HEK293T (cell line): Measurements from ENCODE around the gene ALK.

ENCODE experiments used
- CTCF ChIA-PET: fragments of 350-600 bp; formaldehyde crosslinking; extraction: SDS; loops from one replicate; lab custom pipeline; 2021; ENCODE audit warnings: antibody characterized with exemption, inconsistent platforms; lab: Yijun Ruan, JAX
- POLR2A ChIA-PET: fragments of 350-600 bp; formaldehyde crosslinking; extraction: SDS; loops from one replicate; lab custom pipeline; 2020; ENCODE audit warnings: antibody characterized with exemption, inconsistent platforms; lab: Yijun Ruan, JAX
- DNase-seq: peaks from one replicate; pipeline ENCODE4 v3.0.0; 2012; ENCODE audit warnings: mixed read lengths; ENCODE audit errors: extremely low spot score
- ARNT ChIP-seq: fragments of 450-650 bp; IDR thresholded peaks from 2 replicates; pipeline ENCODE4 v1.6.1; 2017; ENCODE audit warnings: mild to moderate bottlenecking
- BHLHE40 ChIP-seq: fragments of 450-650 bp; IDR thresholded peaks from 2 replicates; pipeline ENCODE4 v1.6.1; 2016; ENCODE audit warnings: mild to moderate bottlenecking, moderate library complexity, borderline replicate concordance
- CTBP1 ChIP-seq: fragments of 450-650 bp; IDR thresholded peaks from 2 replicates; pipeline ENCODE4 v1.6.1; 2016; ENCODE audit warnings: borderline replicate concordance
- ELF4 ChIP-seq: fragments of 450-650 bp; IDR thresholded peaks from 2 replicates; pipeline ENCODE4 v1.6.1; 2017; ENCODE audit warnings: antibody characterized with exemption
- FOXA1 ChIP-seq: fragments of 450-650 bp; IDR thresholded peaks from 2 replicates; pipeline ENCODE4 v1.6.1; 2016; ENCODE audit warnings: mild to moderate bottlenecking
- FOXK2 ChIP-seq: fragments of 450-650 bp; IDR thresholded peaks from 2 replicates; pipeline ENCODE4 v1.6.1; 2016; ENCODE audit warnings: mild to moderate bottlenecking
- FOXM1 ChIP-seq: fragments of 450-650 bp; IDR thresholded peaks from 2 replicates; pipeline ENCODE4 v1.6.1; 2017; ENCODE audit warnings: mild to moderate bottlenecking, borderline replicate concordance
- HDGF ChIP-seq: fragments of 450-650 bp; IDR thresholded peaks from 2 replicates; pipeline ENCODE4 v1.6.1; 2017; ENCODE audit warnings: antibody characterized with exemption, borderline replicate concordance
- L3MBTL2 ChIP-seq: fragments of 450-650 bp; conservative IDR thresholded peaks from 2 replicates; pipeline ENCODE4 v1.6.1; 2016; ENCODE audit warnings: mild to moderate bottlenecking
- LEF1 ChIP-seq: fragments of 450-650 bp; IDR thresholded peaks from 2 replicates; pipeline ENCODE4 v1.6.1; 2017; ENCODE audit warnings: mild to moderate bottlenecking, borderline replicate concordance
- NFRKB ChIP-seq: fragments of 450-650 bp; IDR thresholded peaks from 2 replicates; pipeline ENCODE4 v1.6.1; 2016; ENCODE audit warnings: mild to moderate bottlenecking, moderate library complexity
- SP1 ChIP-seq: fragments of 450-650 bp; IDR thresholded peaks from 2 replicates; pipeline ENCODE4 v1.6.1; 2017
- SUZ12 ChIP-seq: fragments of 450-650 bp; IDR thresholded peaks from 2 replicates; pipeline ENCODE4 v1.6.1; 2016; ENCODE audit warnings: mild to moderate bottlenecking
- TARDBP ChIP-seq: fragments of 450-650 bp; IDR thresholded peaks from 2 replicates; pipeline ENCODE4 v1.6.1; 2016
- ZNF384 ChIP-seq: fragments of 450-650 bp; IDR thresholded peaks from 2 replicates; pipeline ENCODE4 v1.6.1; 2016
- TF ChIP-seq, protein P1 (sequence below): fragments of 450-650 bp; IDR thresholded peaks from 2 replicates; pipeline ENCODE4 v1.6.1; 2016

The ALK gene

DNA sequence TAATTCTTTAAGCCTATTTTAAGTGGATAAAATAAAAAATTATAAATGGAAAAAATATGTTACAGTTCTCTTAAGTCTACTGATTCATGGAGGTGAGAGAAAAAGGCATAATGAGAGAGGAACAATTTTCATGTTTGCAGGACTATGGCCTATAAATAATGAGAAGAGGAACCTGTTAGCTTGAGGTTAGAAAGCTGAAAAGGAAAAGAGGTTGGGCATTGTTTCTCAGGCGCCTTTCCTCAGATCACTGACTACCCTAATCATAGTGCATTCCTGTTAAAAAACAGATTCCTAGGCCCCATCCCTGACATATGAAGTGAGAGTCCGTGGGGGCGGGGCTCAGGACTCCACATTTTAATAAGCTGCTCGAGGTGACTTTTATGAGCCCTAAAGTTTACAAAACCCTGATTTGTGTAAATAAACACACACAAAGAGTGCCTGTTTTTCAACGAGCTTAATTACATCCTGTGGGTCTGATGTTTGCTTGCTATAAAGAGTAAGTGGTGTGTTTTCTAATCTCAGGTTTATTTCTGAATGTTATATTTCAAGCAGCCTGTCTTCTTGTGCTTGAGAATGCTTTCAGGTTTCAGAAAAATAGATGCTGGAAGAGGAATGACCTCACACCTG is 470.7 kb downstream of the ALK start:
- TF ChIP-seq TARDBP, result no peak
- TF ChIP-seq FOXM1, result no peak
- no peak for DNase-seq
- ChIA-PET CTCF (no interaction called here), POLR2A (no interaction called here)

DNA sequence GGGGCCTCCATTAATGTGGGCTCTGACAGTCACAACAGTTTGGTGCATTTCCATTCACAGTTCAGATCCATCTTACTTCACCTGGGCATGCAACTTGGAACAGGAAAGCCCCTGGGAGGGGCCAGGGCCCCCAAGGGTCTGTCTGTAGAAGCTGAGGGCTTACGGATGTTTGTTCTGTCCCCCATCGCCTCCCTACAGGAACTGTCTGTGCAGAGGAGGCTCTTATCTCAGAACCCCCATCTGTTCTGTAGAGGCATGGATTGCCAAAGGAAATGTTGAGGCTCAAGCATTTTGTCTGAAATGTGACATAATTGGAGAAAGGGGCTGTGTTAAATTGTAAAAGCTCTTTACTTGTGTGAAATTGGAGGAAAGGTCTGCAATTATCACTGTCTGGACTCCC is 471.9 kb downstream of the ALK start:
- ChIA-PET POLR2A (no interaction called here), CTCF (no interaction called here)
- TF ChIP-seq SP1 (no peak), FOXK2 (no peak), NFRKB (no peak), ELF4 (no peak), BHLHE40 (no peak), TARDBP (no peak), LEF1 (no peak), FOXM1 (no peak)
- TF ChIP-seq, protein P1, sequence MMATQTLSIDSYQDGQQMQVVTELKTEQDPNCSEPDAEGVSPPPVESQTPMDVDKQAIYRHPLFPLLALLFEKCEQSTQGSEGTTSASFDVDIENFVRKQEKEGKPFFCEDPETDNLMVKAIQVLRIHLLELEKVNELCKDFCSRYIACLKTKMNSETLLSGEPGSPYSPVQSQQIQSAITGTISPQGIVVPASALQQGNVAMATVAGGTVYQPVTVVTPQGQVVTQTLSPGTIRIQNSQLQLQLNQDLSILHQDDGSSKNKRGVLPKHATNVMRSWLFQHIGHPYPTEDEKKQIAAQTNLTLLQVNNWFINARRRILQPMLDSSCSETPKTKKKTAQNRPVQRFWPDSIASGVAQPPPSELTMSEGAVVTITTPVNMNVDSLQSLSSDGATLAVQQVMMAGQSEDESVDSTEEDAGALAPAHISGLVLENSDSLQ, result no peak
- no peak for DNase-seq

DNA sequence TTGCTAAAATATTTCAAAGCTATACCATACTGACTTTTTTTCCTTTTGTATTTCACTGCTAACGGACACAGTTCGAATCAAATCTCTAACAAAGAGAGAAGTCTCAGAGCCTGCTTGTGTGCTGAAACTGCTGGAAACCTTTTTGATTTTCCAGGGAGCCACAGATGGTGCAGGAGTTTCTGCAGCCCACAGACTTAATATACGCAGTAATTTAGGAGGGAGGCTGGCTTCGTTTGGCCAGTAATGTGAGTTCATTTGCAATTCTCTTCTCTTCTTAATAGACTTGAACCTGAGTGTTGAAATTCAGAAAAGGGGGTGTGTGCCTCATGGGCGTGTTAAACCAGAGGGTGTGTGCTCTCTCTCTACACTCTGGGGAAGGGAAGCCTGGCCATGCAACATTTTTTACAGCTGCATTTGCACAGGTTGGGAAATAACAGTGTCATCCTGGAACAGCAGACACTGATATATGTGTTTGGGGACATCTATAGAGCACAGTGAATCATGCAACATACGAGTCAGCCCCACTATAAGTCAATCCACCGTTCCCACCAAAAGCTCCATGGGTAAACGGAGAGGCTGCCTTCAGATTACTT is 473.2 kb downstream of the ALK start:
- TF ChIP-seq SP1 (no peak), NFRKB (no peak), SUZ12 (no peak), ZNF384 (no peak), TARDBP (no peak), FOXA1 (no peak), HDGF (no peak), FOXK2 (no peak), L3MBTL2 (no peak), CTBP1 (no peak), FOXM1 (no peak), BHLHE40 (no peak), LEF1 (no peak)
- DNase-seq, result no peak
- ChIA-PET CTCF (no interaction called here), POLR2A (no interaction called here)

DNA sequence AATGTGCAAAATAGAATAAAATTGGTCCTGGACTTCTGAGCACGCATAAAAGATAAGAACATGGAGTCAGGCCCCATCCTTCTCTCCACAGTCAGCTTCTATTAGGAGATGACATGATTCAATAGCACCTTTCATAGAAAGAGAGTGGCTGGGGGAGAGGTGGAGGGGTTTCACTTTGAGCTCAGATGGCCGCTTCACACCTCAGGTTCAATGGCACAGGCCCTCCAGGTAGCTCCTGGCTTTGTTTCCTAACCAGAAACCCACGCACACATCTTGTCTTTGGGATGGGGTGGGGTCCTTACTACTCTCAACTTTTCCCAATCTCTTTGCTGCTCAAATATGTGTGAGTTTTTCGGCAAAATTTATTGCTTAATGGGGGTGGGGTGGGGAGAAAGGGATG is 473.9 kb downstream of the ALK start:
- ChIA-PET CTCF (no interaction called here), POLR2A (no interaction called here)
- no peak for TF ChIP-seq FOXM1
- no peak for TF ChIP-seq L3MBTL2
- no peak for TF ChIP-seq FOXK2
- TF ChIP-seq ZNF384, result no peak
- no peak for TF ChIP-seq ARNT
- TF ChIP-seq SP1, result no peak
- no peak for TF ChIP-seq SUZ12
- TF ChIP-seq TARDBP, result no peak
- TF ChIP-seq ELF4, result no peak
- no peak for TF ChIP-seq HDGF
- no peak for TF ChIP-seq NFRKB
- TF ChIP-seq BHLHE40, result no peak
- no peak for DNase-seq

DNA sequence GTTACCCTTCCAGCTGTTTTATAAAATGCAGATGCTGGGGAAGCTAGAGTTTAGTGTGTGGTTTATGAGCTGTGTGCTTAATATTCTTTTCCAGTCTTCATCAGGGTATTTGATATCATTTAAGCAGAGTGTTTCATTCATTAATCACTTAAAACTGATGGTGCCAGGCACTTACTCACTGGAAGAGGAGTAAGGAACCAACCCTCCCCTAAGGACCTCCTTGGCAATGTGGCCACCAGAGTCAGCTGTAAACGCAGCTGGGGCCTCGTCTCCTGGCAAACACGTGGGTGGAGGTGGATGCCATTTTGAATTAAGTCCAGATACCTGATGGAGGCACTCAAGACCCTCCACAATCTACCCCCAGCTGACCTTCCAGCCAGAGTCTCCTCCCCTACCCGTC is 474.5 kb downstream of the ALK start:
- ChIA-PET CTCF (no interaction called here), POLR2A (no interaction called here)
- DNase-seq, result no peak
- TF ChIP-seq L3MBTL2 (0 out of 2 replicates have a peak, but pooled peaks have one; percentile 24), FOXM1 (no peak)

DNA sequence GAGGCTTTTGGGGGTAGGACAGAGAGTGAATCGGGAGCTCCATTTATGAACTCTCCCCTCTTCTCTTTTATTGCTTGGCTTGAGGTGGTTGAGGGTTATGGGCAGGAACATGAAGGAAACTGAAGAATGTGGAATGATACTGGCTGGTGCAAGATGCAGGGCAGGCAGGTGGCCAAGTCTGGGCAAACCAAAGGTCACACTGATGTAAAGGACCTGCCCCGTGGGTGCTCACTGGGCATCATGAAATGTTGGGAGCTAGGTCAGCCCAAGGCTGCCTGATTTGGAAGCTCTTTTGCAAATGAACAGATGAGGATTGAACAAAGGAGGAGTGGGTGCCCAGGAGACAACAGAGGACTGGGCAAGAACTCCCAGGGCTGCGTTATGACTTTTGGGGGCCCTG is 477.2 kb downstream of the ALK start:
- no peak for DNase-seq
- CTCF ChIA-PET, result no interaction called here
- POLR2A ChIA-PET, result no interaction called here
- TF ChIP-seq ZNF384 (no peak), FOXK2 (no peak), SP1 (no peak), HDGF (no peak), ELF4 (no peak), L3MBTL2 (no peak), NFRKB (no peak), LEF1 (no peak), ARNT (no peak), FOXM1 (no peak), TARDBP (no peak), CTBP1 (no peak)
- TF ChIP-seq, protein P1, result no peak

DNA sequence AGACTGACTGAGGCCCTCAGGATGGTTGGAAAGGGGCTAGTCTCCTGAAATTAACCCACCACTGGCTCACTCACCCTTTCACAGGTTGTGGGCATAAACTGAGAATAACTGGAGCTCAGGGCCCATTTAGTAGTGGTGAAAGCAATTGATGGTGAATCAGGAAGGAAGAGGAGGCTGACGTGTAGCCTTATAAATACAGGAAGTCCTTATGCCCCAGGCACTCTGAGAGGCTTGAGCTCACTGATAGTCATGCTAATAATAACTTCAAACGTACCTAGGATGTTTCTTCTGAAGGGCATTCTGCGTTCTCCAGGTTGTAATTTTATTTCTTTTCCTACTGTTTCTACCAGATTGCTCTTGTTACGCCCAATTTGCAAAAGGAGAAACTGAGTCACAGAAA is 477.8 kb downstream of the ALK start:
- CTCF ChIA-PET, result no interaction called here
- TF ChIP-seq L3MBTL2 (no peak), NFRKB (no peak), HDGF (no peak), BHLHE40 (no peak), FOXA1 (no peak), LEF1 (no peak), FOXM1 (no peak), ZNF384 (no peak), TARDBP (no peak), ARNT (no peak), FOXK2 (no peak), SUZ12 (no peak), ELF4 (no peak), CTBP1 (no peak), SP1 (no peak)
- TF ChIP-seq, protein P1, result no peak
- POLR2A ChIA-PET, result no interaction called here
- DNase-seq, result no peak
